ENCODE measurements around the gene PUDP.
"Not testable (repeated sequence)": the region's sequence is repeated elsewhere in the genome, so short reads cannot be mapped to it uniquely, and the experiment has no call there.

PUDP gene

DNA sequence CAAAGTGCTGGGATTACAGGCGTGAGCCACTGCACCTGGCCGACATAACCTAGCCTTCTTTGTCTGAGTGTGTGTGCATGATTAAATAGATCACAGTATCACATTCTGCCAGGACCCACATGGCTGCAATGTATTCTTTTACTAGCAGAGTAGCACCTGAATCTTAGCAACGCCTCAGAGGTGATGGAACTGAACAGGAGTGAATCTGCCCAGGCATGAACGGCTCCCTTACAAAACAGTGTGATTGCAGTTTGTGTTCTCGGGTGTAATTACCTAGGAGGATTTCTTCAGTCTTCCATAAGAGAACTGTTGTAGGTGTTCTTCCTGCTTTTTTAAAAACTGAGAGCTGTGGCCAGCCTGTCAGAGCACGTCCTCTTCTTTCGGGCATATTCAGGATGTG is 123.1 kb downstream of the PUDP start:
- DNase-seq, result no peak

DNA sequence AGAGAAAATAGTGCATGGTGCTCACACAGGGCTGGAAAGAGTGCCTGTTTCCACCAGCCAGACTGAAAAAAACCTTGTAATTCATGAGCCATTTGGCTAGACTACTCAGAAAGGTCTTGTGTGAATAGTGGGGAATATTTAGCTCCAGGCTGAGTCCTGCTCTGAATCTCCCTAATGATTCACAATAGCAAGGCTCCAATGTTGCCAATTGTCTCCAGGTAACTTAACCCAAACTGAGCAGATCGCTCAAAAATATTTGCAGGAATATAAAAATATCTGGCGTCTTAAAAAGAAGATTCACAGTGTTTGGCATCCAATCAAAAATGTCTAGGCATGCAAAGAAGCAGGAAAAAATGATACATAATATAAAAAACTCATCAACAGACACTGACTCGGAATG is 125.0 kb downstream of the PUDP start:
- not testable (repeated sequence) for DNase-seq

DNA sequence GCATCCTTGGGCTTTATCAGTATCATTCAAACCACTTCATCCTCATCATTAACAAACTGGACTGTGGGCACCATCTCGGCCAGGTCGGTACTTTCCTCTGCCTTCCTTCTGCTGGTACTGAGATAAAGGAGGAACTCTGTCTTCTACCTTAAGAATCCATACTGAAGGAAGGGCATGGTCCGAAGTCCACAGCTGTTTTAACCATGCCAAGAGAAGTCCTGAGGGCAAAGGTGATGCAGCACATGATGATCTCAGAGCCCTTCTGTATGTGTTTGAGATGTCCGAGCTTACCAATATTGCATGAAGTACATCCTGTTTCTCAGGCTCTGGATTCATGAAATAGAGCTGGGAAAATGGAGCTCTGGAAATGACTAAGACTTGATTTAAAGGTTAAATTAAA is 126.0 kb downstream of the PUDP start:
- DNase-seq, result no peak

DNA sequence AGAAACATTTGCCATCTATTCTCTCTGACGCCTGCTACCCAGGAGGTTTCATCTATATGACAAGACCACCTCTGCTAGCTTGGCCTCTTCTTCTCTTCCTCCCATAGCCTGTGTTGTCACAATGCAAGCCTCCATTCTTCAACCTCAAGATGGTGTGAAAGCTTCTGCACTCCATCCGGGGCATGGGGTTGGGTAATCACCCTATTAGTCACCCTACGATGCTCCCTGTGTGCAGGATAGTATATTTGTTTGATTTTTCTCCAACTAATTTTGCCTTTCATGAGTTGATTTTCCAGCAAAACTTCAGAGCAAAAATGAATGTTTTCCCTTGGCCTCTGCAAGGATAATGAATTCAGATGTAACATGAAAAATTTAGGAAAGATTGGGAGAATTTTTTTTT is 128.4 kb downstream of the PUDP start:
- DNase-seq, result no peak

DNA sequence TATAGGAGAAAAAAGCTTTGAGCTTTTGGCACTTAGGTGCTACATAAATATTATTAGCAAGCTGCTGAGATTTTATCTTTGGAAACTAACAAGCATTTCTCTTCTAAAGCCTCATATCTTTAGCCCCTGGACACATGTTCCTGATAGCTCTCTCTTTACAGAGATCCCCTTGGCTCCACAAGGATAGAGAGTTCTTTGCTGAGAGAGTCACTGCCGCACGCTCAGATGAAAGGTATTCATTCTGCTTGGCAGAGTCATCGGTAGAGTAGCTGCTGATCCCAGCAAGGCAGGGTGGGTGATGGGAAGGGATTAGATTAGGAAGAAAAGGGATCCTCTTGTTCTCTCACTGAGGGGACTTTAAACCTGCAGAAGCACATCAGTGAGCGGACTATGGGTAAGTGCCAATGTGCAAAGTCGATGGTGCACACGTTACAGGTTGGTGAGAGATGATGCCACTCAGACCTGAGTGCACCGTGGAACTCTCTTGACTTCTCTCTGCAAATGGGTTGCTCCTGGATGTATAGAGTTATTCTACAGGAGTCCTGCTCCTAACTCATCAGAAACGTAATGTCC is 135.6 kb downstream of the PUDP start:
- not testable (repeated sequence) for DNase-seq

DNA sequence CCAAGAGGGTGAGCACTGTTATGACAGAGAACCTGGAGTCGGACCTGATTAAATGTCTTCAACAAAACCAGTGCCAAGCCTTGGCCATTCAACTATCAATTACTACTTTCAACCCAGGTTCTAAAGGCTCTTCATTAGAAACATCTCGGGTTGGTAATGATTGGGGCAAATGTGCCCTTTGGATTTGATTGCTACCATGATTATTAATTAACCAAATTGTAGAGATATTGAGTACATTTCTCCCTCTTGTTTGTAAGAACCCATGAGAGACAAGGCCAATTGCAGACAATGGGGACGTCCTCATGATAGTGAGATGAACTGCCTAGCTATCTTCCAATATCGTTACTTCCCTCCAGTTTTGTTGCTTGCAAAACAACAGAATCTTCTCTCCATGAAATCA is 137.1 kb downstream of the PUDP start:
- not testable (repeated sequence) for DNase-seq

DNA sequence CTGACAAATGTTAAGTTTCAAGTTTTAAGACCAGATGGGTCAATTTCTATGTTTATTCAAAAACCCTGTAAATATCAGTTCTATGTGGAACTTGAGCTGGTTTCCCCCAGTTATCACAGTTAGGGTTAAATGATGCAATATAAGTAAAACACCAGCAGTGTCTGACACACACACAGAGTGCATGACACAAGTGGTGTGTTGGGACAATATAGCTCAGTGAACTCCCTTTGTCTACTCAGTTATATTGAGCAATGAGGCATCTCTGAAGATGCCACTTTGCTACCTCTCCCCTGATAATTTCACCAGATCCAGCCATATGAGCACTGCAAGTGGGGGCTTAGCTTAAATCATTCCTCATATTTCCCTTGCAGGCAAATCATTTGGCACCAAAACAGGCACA is 140.6 kb downstream of the PUDP start:
- DNase-seq, result not testable (repeated sequence)

Data from NCI-H774 (cell line).